Bone marrow (tissue), 2 donors: Measurements from ENCODE around the gene CNOT3.

Experiments
- DNase-seq, 2 donors: peaks; one replicate each; lab custom pipeline; 2025; lab: John Stamatoyannopoulos, UW

CNOT3 gene

GRCh38 chr19:54151362-54152035, 13.9 kb downstream of the CNOT3 start:
- DNase-seq: no peak

DNA sequence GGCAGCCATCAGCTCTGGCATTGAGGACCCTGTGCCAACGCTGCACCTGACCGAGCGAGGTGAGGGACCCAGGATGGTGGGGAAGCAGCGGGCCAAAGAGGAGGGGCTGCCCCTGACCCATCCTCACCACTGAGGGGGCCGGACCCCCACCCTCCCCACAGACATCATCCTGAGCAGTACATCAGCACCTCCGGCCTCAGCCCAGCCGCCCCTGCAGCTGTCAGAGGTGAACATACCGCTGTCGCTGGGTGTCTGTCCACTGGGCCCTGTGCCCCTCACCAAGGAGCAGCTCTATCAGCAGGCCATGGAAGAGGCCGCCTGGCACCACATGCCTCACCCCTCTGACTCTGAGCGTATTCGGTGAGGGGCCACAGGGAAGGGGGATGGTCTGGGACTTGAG, 14.7 kb downstream of the CNOT3 start:
- no peak for DNase-seq

- no peak for DNase-seq
Observed at GRCh38 chr19:54152878-54153524, 15.4 kb downstream of the CNOT3 start.

DNA sequence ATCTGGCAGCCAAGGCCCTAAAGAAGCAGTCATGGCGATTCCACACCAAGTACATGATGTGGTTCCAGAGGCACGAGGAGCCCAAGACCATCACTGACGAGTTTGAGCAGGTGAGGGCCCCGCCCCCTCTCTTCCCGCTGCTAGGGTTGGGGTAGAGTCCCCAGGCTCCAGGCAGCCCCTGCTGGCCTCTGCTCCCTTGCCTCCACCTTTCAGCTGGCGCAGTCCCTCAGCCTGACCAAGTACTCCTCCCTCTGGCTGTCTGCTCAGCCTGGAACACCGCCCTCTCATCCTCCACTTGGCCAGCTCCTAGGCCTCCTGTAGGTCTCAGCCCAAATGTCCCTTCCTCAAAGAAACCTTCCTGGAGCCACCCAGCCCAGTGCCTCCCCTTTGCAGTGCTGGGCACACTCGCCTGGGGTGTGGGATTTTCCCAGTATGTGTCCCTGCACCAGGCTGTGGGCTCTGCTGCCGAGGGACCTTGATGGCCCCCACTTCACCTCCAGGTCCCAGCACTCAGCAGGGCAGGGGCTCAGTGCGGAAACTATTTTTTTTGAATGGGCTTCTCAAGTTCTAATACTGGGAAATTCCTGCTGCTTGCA, 16.3 kb downstream of the CNOT3 start:
- DNase-seq: no peak

DNA sequence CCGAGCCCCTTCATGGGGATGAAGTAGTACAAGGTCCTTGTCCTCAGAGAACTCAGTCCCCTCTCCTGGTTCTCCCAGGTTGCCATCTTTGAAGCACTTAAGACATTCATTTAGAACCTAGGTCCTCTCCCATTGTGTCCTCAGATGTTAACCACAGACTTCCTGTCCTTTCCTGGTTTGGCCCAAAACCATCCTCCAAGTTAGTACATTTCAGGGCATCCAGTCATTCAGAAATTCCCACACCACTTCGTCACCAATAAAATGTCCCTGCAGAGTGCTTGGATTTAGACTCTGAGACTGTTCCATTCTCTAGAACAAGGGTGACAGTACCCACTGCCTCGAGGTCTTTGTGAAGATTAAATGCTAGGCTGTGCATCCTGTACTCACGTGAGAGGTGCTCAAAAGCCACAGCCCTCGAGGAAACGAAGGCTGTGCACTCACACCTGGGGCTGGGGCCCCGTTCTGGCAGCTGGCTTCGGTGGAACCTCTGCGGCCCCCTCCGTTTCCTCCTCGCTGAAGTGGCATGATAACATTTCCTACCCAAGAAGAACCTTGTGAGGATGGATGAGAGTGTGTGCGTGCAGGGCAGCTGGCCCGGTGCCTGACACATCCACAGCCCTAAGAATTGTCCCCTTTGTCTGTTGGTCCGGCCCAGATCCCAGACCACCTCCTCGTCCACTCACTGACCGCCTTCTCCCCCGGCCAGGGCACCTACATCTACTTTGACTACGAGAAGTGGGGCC, 17.2 kb downstream of the CNOT3 start:
- DNase-seq: no peak

DNA sequence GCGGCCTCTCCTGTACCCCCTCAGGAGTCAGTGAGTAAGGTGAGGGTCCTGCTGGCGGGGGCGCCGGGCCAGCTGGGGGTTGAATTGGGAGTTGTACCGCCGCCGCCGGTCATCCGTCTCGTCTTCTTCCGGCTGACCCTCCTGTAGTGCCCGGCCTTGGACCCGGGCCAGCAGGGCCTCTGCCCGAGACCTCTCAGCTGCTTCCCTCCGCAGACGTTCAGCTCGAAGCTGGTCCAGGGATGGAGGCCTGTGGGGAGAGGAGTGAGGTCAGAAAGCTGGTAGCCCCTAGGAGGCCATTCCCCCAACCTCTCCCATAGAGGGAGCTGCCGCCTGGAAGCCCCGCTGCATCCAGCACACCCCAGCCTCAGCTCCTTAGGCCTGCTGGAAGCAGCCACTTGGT, 18.1 kb downstream of the CNOT3 start:
- DNase-seq: no peak

- no peak for DNase-seq
Observed at GRCh38 chr19:54156490-54156889, 18.9 kb downstream of the CNOT3 start.

GRCh38 chr19:54156953-54157352, 19.4 kb downstream of the CNOT3 start:
- DNase-seq: no peak

DNA sequence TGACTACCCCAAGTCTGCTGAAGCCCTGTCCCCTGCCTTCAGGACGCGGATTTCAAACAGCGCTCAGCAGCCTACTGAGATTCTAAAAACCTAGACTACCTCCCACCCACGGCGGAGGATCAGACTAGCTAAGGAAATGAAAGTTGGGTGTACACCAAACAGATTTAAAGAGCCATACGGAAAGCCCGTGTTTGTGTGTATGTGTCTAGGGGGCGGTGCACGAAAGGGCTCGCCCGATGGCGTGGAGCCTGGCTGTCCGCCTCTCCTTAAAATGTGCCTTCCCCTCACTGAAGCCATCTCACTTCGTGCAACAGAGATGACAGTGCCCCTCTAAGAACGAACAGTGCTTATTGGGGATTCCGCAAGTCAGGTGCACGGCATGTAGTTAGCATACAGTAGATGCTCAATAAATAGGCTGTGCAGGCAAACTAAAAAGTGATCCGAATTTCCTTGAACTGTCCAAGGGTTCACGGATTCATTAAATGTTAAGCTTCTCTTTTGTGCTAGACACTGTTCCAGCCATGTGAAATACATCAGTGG, 21.3 kb downstream of the CNOT3 start:
- DNase-seq: no peak

- DNase-seq: peak; percentile 89 to 100
Observed at GRCh38 chr19:54159352-54160181, 22.0 kb downstream of the CNOT3 start, which contains the start of gene LENG1. Gene LENG1 (minus strand): TSS chr19:54159721. CDS start chr19:54159695, 26 bp downstream.

DNA sequence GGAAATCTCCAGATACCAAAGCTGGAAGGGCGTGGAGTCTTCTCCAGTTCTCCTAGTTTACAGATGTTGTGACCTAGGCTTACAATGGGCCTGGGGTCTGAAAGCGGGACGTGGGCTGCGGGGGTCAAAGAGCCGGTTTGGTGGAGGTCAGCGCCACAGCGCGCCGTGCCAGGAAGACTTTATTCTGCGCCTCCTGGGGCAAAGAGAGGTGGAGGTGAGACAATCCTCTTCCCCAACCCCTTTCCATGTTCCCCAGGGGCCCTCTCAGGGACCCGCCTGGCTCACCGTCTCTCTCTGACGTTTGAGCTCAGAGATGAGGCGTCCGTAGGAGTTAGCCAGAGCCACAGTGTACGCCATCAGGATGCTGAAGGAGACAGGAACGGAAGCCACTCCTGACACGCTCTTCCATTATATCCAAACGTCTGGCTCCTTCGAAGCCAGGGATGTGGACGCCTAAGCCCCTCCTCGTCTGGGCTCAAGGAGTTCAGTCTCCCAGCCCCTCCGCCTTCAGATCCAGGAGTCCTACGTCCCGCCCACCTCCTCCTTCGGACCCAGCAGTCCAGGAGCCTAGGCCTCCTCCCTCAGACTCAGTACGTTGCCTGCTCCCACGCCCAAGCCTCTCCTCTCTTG, 22.7 kb downstream of the CNOT3 start:
- DNase-seq: no peak

DNA sequence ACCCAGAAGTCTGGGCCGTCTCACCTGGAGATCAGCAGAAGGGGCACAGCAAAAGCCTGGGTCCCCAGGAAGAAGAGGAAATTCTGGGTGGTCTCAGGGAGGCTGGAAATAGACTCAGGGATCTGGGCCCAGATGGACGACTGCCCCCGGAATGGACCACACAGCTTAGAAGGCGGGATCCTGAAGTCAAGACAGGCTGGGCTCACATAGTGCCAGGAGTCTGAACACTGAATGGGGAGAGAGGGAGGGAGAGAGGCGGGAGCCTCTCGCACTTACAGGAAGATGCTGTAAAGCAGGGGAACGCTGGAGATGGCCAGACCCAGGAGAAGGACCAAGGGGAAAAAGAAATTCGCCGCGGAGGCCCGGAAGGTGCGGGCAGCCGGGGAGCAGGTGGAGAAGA, 23.3 kb downstream of the CNOT3 start:
- no peak for DNase-seq

GRCh38 chr19:54162241-54162805, 24.8 kb downstream of the CNOT3 start:
- peak; percentile 83 to 85 for DNase-seq

- no peak for DNase-seq
Observed at GRCh38 chr19:54162884-54163283, 25.3 kb downstream of the CNOT3 start.

DNA sequence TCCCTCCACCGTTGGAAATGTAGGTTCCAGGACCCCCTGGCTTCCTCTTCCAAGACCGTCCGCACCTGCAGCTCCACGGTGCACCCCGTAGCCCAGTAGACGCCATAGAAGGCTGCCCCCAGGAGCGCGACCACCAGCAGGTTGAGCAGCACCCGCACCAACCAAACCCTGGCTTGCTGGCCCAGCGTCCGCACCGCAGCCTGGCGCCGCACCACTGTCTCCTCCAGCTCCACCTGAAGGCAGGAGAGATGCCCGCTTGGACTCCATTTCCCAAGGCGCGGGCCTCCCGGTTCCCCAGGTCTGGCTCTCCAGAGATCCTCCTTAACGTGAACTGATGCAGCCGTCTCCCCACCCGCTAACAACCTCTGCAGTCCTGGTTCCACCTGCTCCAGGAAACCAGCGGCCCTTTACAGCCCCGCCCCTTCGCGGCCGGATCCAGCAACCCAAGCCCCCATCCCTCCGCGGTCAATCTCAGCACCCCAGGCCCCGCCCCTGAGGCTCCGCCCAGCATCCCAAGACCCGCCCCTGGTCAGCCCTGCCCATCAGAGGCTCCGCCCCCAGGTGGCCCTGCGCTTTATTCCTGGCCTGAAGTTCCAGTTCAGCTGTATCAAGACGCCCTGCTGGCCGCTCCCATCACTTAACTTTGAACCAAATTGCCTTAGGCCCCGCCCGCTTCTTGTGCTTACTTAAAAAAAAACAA, 27.0 kb downstream of the CNOT3 start:
- DNase-seq: peak in 1 of 2 donors; percentile 11

DNA sequence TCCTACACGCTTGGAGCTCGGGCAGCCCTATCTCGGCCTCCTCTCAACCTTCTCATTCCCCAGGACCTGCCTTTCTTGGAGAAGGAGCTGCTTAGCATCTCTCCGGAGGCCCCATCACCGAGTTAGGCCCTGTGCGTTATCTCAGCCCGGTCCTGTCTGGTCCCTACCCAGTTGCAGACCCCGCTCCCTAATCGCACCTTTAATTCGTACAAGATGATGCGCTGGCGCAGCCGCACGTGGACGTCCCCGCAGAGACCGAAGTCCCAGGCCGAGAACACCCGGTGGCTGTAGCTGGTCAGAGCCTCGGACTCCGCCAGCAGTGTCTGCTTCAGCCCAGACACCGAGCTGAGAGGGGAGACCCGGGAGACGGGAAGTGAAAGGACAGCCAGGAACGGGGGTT, 27.7 kb downstream of the CNOT3 start:
- no peak for DNase-seq

GRCh38 chr19:54168174-54168917, 30.8 kb downstream of the CNOT3 start:
- DNase-seq: peak; percentile 71 to 84

DNA sequence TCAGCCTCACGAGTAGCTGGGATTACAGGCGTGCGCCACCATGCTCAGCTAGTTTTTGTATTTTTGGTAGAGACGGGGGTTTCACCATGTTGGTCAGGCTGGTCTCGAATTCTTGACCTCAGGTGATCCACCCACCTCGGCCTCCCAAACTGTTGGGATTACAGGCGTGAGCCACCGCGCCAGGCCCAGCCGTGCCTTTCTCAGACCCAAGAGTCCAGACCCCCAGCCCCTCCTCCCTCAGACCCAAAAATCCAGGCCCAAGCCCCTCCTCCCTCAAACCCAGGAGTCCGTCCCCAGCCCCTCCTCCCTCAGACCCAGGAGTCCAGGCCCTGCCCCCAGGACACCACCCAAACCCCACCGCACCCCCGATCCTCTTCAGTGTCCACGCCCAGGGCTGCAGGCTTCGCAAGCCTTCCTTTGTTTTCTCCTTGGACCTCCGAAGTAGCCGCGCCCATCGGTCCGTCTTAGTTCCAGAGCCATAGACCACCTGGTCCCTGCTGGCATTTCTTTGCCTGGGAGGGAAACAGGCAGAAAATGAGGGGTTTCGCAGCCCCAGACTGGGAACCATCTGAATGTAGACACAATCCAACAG, 31.7 kb downstream of the CNOT3 start:
- no peak for DNase-seq
